HG02981 (cell line): ENCODE measurements around the gene NBDY.

ENCODE experiments used
- ATAC-seq: cut with Tn5 transposase; IDR thresholded peaks from one replicate; pipeline ENCODE4 v1.9.1; 2021; ENCODE audit warnings: mild to moderate bottlenecking, moderate library complexity; ENCODE audit not compliant: unreplicated experiment

NBDY gene

GRCh38 chrX:56784666-56785065, 55.6 kb downstream of the NBDY start:
- ATAC-seq = no peak

GRCh38 chrX:56785442-56785841, 56.4 kb downstream of the NBDY start:
- ATAC-seq = no peak

GRCh38 chrX:56786889-56787733, 58.1 kb downstream of the NBDY start:
- no peak for ATAC-seq

GRCh38 chrX:56787734-56788152, 58.7 kb downstream of the NBDY start:
- no peak for ATAC-seq

- no peak for ATAC-seq
Observed at GRCh38 chrX:56788229-56788628, 59.2 kb downstream of the NBDY start.

- no peak for ATAC-seq
Observed at GRCh38 chrX:56788717-56789122, 59.7 kb downstream of the NBDY start.

GRCh38 chrX:56789518-56790070, 60.6 kb downstream of the NBDY start:
- no peak for ATAC-seq

GRCh38 chrX:56790778-56791177, 61.7 kb downstream of the NBDY start:
- no peak for ATAC-seq

GRCh38 chrX:56791456-56791855, 62.4 kb downstream of the NBDY start:
- no peak for ATAC-seq

- no peak for ATAC-seq
Observed at GRCh38 chrX:56792270-56793111, 63.4 kb downstream of the NBDY start.

GRCh38 chrX:56793112-56793430, 64.0 kb downstream of the NBDY start:
- no peak for ATAC-seq

- no peak for ATAC-seq
Observed at GRCh38 chrX:56793521-56794320, 64.7 kb downstream of the NBDY start.

GRCh38 chrX:56794404-56795230, 65.6 kb downstream of the NBDY start:
- ATAC-seq = no peak

- no peak for ATAC-seq
Observed at GRCh38 chrX:56795309-56795868, 66.3 kb downstream of the NBDY start.

GRCh38 chrX:56796641-56797395, 67.8 kb downstream of the NBDY start:
- ATAC-seq = no peak

- ATAC-seq = no peak
Observed at GRCh38 chrX:56797574-56798338, 68.7 kb downstream of the NBDY start.

GRCh38 chrX:56798339-56798711, 69.3 kb downstream of the NBDY start:
- ATAC-seq = no peak
